Colonic mucosa (tissue), 4 donors: ENCODE data around the gene WDTC1. TPM values are rescaled to one million over a fixed set of nuclear protein-coding genes. Genes with fewer than 3 reads are reported as not detected.

Source experiments
- DNase-seq: peaks from one replicate; pipeline ENCODE4 v3.0.0-alpha.2; 2020
- H3K27ac ChIP-seq: fragments of 200-600 bp; one replicate; pipeline ENCODE4 v1.8.0; 2021
- H3K27me3 ChIP-seq: fragments of 200-600 bp; one replicate; pipeline ENCODE4 v1.8.0; 2021
- H3K36me3 ChIP-seq: fragments of 200-600 bp; one replicate; pipeline ENCODE4 v1.8.0; 2021
- H3K4me1 ChIP-seq: fragments of 200-600 bp; one replicate; pipeline ENCODE4 v1.8.0; 2021; ENCODE audit warnings: mild to moderate bottlenecking
- H3K4me3 ChIP-seq: fragments of 200-600 bp; one replicate; pipeline ENCODE4 v1.8.0; 2021
- H3K9ac ChIP-seq, 2 donors: one replicate each; pipeline ENCODE4 v1.7.0; 2013; ENCODE audit warnings: control low read depth in 2 of 2, low read depth in 2 of 2, low read length in 2 of 2
- H3K9me3 ChIP-seq: fragments of 200-600 bp; one replicate; pipeline ENCODE4 v1.8.0; 2021
- intact Hi-C: fragments of 100-400 bp; cut with DNase I; formaldehyde crosslinking; loops from one replicate; pipeline ENCODE4 v1.14.1; 2022
- total RNA-seq, 2 donors: library from RNA; stranded (reverse); fragmentation: NEBNext Ultra II Directional in 1 of 2; extraction: Animal tissue kit (Norgen Biotek cat#: 25700) in 1 of 2; gene quantifications; one replicate each; pipeline ENCODE4 v1.2.1, GENCODE V29; 2021
- TF ChIP-seq, protein P1 (sequence below): fragments of 200-600 bp; IDR thresholded peaks from one replicate; pipeline ENCODE4 v1.8.0; 2022; ENCODE audit warnings: antibody characterized with exemption, mild to moderate bottlenecking
- donor health status: healthy.
- donor health status: DM: no; HTN: no; CAD: no.
- donor health status: DM: no; HTN: no; CAD: no.

Gene WDTC1
- total RNA-seq, 2 donors from 2014 or later: 31.2 to 39.3 TPM

DNA sequence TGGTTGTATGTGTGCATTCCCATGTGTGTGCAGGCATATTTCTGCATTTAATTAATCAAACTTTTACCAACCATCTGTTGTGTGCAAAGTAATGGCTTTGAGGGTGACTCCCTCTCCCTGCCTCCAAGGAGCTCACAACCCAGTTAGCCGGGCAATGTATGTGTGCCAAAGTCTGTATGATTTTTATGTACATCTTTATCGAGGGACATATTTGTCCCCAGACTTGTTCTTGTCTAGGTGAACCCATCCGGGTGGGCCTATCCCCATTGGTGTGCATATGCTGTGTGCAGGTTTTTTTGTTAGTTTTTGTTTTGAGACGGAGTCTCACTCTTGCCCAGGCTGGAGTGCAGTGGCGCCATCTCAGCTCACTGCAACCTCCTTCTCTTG is 109.2 kb downstream of the WDTC1 start:
- H3K27me3 ChIP-seq: no peaks in the 10 kb centered on the region
- H3K9me3 ChIP-seq: no peaks in the 10 kb centered on the region
- H3K36me3 ChIP-seq: no peaks in the 10 kb centered on the region
- H3K9ac ChIP-seq: peak overlapping the region; percentile 35 to 74
- DNase-seq: no peak
- no peak overlapping the region for H3K27ac ChIP-seq
- TF ChIP-seq, protein P1, sequence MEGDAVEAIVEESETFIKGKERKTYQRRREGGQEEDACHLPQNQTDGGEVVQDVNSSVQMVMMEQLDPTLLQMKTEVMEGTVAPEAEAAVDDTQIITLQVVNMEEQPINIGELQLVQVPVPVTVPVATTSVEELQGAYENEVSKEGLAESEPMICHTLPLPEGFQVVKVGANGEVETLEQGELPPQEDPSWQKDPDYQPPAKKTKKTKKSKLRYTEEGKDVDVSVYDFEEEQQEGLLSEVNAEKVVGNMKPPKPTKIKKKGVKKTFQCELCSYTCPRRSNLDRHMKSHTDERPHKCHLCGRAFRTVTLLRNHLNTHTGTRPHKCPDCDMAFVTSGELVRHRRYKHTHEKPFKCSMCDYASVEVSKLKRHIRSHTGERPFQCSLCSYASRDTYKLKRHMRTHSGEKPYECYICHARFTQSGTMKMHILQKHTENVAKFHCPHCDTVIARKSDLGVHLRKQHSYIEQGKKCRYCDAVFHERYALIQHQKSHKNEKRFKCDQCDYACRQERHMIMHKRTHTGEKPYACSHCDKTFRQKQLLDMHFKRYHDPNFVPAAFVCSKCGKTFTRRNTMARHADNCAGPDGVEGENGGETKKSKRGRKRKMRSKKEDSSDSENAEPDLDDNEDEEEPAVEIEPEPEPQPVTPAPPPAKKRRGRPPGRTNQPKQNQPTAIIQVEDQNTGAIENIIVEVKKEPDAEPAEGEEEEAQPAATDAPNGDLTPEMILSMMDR: no peak
- intact Hi-C loops: no loop called here
- H3K4me3 ChIP-seq: peak overlapping the region; percentile 36
- H3K4me1 ChIP-seq: no peaks in the 10 kb centered on the region

DNA sequence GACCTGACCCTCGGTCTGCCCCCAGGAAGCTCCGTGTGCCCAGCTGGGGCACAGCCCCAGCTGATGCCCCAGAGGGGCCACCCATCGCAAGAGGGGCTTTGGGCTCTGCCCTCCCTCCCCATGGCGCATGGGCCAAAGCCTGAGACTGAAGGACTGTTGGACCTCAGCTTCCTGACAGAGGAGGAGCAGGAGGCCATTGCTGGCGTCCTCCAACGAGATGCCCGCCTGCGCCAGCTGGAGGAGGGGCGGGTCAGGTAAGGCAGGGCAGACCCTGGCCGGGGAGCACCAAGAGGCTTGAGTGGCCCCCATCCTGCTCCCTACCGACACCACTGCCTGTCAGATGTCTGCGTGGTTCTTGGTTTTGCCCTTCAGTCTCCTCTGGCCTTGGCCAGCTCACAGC is 110.8 kb downstream of the WDTC1 start:
- Histone ChIP-seq H3K4me1 (peaks cover 3% of the 10 kb centered on the region), H3K9ac (no peak overlapping the region), H3K27ac (no peak overlapping the region), H3K4me3 (no peak overlapping the region), H3K36me3 (no peaks in the 10 kb centered on the region), H3K27me3 (no peaks in the 10 kb centered on the region), H3K9me3 (no peaks in the 10 kb centered on the region)
- TF ChIP-seq, protein P1: no peak
- intact Hi-C loops: no loop called here
- no peak for DNase-seq

DNA sequence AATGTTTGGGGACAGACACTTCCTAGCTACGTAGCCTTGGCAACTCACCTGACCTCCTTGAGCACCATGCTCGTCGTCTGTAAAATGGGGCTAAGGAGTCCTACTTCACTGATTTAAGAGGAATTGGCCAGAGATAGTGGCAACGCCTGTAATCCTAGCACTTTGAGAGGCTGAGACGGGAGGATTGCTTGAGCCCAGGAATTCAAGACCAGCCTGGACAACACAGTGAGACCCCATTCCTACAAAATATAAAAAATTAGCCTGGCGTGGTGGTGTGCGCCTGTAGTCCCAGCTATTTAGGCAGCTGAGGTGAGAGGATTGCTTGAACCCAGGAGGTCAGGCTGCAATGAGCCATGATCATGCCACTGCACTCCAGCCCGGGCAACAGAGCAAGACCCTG is 111.9 kb downstream of the WDTC1 start:
- intact Hi-C loops: no loop called here
- Histone ChIP-seq H3K27ac (no peak overlapping the region), H3K36me3 (no peaks in the 10 kb centered on the region), H3K4me3 (no peak overlapping the region), H3K9me3 (no peaks in the 10 kb centered on the region), H3K4me1 (peaks cover 14% of the 10 kb centered on the region), H3K9ac (no peak overlapping the region), H3K27me3 (no peaks in the 10 kb centered on the region)
- TF ChIP-seq, protein P1: no peak
- DNase-seq: no peak

DNA sequence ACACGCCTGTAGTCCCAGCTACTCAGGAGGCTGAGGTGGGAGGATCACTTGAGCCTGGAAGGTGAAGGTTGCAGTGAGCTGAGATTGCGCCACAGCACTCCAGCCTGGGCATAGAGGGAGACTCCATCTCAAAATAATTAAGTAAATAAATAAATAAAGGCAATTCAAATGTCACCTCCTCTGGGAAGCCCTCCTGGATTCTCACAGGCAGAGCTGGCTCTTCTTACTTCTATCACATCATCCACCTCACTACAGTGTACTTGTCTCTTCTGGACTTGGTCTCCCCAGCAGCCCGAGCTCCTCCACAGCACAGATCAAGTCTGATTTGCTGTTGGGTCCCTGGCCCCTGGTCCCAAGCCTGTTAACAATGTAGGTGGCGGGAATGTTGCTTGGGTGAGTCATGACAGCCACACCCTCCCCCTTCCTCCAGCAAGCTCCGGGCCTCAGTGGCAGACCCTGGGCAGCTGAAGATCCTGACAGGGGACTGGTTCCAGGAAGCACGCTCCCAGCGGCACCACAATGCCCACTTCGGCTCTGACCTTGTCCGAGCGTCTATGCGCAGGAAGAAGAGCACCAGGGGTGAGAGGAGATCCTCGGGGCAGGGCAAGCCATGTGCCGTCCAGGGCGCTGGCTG is 112.7 kb downstream of the WDTC1 start:
- H3K9ac ChIP-seq: no peak overlapping the region
- H3K27ac ChIP-seq: no peak overlapping the region
- no peak for DNase-seq
- no peak overlapping the region for H3K4me3 ChIP-seq
- H3K27me3 ChIP-seq: no peaks in the 10 kb centered on the region
- peaks cover 14% of the 10 kb centered on the region for H3K4me1 ChIP-seq
- no peaks in the 10 kb centered on the region for H3K9me3 ChIP-seq
- intact Hi-C loops: no loop called here
- TF ChIP-seq, protein P1: no peak
- no peaks in the 10 kb centered on the region for H3K36me3 ChIP-seq

DNA sequence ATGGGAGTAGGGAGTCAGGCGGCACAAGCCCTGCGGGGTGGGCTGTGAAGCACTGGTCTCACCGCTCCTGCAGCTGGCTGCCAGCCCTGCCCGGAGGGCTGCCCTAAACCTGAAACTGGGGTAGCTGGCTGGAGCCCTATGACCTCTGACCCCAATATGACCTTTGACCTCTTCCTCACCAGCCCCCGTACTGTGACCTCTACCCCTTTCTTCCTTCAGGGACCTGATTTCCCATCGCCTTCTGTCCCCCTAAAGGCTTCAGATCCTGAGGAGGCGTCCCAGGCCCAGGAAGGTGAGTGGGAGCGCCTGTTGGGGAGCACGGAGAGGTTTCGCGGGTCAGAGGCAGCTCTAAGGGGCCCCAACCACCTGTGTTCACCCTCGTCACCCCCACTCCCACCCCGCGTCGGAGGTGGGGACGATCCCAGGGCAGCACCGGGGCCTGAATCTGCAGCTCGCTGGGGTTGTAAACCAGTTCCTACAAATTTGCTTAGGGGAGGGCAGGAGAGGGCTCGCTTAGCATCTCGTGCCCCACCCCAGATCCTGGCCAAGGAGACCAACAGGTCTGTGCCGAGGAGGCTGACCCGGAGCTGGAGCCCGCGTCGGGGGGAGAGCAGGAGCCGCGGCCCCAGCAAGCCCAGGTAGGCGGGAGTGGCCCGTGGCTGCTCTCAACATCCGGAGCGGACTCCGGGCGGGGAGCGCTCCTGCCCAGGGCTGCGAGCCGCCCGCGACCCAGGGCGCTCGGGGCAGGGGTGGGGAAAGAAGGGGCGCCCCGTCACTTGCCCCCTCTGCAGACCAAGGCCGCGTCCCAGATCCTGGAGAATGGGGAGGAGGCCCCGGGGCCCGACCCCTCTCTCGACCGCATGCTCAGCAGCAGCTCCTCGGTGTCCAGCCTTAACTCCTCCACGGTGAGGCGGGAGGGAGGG is 114.7 kb downstream of the WDTC1 start:
- no peak overlapping the region for H3K27ac ChIP-seq
- intact Hi-C loops: no loop called here
- H3K9ac ChIP-seq: peak overlapping the region; percentile 33 to 58
- H3K4me3 ChIP-seq: peak overlapping the region; percentile 51
- TF ChIP-seq, protein P1: no peak
- no peaks in the 10 kb centered on the region for H3K27me3 ChIP-seq
- peak; percentile 78 for DNase-seq
- H3K36me3 ChIP-seq: no peaks in the 10 kb centered on the region
- peaks cover 14% of the 10 kb centered on the region for H3K4me1 ChIP-seq
- no peaks in the 10 kb centered on the region for H3K9me3 ChIP-seq
